Measurements from ENCODE around the gene RALGAPA2.

The RALGAPA2 gene

DNA sequence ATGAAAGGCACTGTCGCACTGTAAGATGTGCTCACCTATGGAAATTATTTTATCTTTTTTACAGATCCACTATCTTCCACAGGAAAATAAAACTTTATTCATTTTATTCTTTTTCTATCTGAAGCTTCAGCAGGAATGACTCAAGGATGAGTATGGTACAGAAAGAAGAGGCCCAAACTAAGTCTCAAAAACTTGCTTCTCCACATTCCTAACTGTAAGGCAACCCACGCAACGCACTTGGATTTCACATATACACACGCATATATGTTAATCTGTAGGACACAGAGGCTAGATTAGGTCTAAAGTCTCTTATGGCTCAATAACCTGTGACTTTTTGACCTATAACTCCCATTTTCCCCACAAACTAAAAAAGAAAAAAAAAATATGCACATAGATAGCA, 81.9 kb downstream of the RALGAPA2 start:
- DNase-seq (ENCODE audit: low spot score), result no peak

DNA sequence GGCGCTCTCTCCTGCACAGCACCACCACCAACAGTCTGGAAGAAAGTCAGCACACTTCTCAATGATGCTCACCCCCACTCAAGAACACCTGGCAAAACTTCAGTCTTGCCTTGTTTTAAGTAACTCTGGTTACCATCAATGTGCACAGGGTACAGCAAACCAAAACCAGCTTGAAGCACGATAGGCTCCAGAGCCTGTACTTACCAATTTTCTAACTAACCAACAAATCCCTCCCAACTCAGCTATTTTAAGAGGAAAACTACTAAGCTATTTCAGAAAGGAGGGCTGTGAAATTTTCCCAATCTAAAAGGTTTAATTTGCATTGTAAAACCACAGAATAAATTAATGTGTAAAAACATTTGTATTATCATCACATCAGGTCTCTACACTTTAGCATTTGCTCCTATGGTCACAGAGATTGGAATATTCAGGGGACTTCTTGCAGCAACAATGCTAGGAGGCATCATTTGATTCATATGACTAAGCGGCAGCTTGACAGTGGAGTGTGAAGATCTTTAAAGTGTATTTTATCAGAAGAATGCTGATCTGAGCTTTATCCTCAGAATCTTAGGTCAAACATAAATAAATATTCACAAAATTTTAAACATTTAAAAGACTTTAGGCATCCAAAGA, 82.8 kb downstream of the RALGAPA2 start:
- no peak for DNase-seq (ENCODE audit: low spot score)

DNA sequence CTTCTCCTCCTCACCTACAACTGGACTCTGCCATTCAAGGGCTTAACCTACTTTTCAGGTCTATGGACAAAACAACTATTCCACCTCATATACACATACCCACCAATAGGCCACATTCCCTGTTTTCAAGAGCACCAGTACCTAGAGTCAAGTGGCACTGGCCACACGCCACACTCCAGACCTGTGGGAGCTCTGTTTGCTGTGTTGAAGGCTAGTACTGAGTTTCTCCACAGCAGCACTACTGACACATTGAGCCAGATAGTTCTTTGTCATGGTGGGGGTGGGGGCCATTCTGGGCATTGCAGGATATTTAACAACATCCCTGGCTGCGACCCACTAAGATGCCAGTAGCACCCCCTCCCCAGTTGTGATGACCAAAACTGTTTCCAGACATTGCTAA, 84.1 kb downstream of the RALGAPA2 start:
- DNase-seq (ENCODE audit: low spot score), result no peak

DNA sequence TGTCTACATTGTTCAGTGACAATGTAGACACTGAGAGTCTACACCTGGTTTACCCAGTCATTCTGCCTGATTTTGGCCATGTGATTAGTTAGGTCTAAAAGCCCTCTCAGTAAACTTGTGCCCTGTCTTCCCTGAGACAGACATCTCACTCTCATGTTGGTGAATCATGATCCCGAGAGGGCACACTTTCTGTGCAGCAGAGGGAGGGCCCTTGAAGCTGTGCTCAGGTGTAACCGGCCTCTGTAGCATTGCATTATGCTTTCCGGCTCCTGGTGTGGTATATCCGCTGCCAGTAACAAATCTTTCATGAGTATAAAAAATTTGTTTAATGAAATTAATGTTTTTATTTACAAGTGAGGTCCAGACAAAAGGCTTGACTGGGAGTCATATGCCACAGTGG, 85.0 kb downstream of the RALGAPA2 start:
- no peak for DNase-seq (ENCODE audit: low spot score)

DNA sequence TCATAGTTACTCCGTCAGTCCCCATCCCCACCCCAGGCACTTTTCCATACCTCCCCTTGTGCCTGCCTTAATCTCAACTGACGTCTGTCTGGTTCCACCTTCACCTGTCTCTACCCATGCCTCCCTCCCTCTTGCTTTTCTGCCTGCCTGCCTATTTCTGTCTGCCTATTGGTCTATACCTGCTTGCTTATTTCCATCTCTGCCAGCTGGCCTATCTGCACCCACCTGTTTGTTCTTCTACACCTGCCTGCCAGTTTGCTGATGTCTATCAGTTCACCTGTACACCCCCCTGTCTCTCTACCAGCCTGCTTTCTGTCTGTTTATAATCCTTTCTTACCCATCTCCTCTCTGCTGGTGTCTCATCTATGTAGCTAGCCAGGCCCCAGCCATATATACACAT, 87.5 kb downstream of the RALGAPA2 start:
- no peak for DNase-seq (ENCODE audit: low spot score)

DNA sequence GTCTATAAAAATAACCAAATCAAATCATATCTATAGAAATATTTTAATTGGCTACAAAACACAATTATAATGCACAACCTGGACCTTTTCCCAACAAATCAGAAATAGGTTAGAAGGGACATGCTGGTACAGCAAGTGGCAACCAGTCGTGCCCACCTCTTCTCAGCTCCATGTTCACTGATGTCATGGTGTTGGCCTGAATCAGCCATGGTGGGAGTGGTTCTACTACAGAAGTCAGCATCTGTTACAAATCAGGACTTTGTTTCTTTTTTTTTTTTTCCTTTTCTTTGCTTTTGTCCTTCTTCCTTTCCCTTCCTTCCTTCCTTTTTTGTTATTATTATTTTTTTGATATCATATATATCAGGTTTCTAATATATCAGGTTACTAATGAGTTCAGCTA, 91.2 kb downstream of the RALGAPA2 start:
- DNase-seq (ENCODE audit: low spot score), result no peak

DNA sequence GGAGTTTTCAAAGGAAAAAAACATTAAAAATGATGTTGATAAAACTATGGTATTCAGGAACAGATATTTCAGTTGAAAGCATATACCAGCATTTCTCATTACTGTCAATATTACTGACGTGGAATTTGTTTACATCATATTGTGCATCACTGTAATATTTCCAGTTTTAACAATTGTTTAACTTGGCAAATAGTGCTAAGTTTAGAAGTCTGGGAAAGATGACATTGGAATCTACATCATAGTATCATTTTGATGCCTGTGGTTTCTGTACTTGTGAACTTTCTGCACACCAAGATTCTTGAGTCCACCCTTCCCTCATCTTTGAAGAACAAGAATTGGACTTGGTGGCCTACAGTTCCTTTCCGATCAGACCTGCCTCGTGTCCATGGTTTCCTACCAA, 98.1 kb downstream of the RALGAPA2 start:
- no peak for DNase-seq (ENCODE audit: low spot score)

DNA sequence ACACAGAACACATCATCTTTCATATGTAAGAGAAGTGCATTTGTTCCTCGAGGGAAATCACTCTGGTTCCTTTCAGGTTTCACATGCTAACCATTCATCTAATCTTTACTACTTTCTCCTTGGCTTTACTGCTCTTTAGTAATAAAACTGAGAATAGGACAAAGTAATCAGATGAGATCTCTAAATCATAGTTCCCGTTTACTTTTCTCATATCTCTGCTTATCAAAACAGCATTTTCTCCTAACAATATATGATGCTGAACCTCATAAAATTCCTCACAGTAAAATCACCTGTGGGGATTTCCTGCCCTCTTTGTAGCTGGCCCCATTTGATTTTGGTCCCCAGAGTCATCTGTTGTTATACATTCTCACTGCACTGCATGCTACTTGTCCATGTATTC, 100.2 kb downstream of the RALGAPA2 start:
- DNase-seq (ENCODE audit: low spot score), result no peak

DNA sequence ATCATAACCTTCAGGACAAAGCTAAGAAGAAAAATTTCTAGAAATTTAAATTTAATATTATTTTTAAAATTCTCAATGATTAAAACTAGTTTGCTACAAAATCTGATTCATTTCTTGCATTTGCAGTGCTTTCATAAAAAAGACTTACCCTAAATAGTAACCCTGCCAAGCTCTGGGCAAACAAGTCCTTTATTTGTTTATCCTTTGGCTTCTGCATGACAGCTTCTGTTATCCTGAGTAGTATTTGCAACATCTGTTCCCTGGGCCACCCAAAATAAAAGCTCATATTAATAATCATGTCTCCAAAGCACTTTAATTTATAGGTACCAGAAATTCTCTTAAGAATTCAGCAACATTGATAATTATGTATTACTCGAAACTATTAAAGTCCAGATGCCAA, 101.3 kb downstream of the RALGAPA2 start:
- DNase-seq (ENCODE audit: low spot score), result no peak

DNA sequence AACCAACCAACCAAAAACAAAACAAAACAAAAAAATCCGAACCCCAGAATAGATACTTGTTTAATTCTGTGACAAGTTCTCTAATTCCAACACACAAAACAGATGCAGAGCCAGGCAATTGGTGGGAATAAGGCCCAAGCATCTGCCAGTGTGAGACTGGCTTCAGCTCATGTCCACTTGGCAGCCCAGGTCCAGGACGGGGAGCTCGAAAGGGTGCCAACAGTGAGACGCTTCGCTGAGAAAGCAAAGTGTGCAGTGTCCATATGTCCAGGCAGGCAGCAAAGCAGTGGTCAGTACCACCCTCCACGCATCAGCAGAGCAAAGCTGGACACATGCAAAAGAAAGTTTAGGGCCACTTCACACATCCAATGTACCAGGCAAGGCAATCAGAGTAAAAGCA, 102.9 kb downstream of the RALGAPA2 start:
- no peak for DNase-seq (ENCODE audit: low spot score)

DNA sequence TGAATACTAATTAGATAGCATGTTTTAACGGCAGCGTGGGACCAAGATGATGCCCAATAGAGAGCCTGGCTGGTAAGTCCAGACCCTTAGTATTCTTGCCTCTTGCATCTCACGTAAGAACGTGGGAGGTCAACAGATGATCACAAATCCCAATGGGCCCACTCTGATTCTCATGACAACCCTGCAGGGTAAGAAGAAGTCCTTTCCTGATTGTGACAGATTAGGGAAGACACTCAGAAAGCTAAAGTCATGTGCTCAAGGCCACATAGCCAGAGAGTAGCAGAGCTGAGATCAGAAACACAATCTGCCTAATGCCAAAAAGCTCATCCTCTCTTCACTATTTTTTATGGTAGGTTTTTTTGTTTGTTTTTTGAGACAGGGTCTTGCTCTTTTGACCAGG, 103.8 kb downstream of the RALGAPA2 start:
- DNase-seq (ENCODE audit: low spot score), result no peak

DNA sequence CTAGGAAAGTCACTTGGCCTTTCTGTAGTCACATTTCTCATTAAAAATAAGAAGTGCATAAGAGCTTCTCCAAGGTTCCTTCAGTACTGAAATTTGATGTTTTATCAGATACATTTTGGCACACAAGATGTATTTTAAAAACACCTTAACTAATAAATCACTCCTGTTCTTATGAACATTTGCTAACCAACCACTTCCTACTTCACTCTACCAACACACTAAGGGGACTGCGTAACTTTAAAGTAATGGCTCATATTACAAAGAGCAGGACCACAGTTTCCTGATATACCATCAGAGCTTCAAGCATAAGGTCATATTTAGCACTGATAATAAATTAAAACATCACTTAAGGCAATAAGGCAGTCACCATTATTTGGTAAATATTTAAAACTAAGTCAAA, 104.4 kb downstream of the RALGAPA2 start:
- DNase-seq (ENCODE audit: low spot score), result no peak

DNA sequence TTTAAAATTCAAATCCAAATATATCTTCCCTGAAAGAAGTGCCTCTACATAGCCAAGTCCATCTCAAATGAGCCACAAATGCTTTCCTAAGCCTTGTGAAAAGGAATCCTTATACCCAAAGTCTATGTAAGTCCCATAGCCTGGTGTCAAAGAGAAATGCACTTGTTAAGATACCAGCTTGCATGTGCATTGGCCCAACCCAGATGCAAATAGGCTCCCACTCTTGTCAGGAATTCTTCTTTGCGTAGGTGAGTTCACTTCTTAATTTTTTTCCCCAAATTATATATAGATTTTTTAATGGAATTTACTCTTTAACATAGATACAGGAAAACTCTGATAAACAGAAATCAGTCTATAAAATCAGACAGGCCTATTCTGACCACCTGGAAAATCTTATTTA, 105.6 kb downstream of the RALGAPA2 start:
- peak; percentile 42 for DNase-seq (ENCODE audit: low spot score)

DNA sequence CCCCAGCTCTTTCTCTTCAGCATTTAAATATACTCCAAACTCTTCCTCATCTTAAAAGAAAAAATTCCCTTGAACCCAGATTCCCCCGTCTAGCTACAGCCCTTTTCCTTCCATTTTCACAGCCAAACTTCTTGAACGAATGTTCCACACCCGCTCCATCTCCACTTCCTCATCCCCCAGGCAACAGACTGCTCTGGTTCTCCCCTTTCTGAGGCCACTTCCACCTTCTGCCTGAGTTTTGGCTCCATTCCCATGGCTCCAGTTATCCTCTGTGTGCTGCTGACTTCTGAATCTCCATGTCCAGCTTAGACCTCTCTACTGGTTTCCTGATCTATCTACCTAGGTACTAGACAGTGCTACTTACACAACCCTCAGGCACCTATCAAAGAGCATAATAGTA, 106.4 kb downstream of the RALGAPA2 start:
- DNase-seq (ENCODE audit: low spot score), result no peak

DNA sequence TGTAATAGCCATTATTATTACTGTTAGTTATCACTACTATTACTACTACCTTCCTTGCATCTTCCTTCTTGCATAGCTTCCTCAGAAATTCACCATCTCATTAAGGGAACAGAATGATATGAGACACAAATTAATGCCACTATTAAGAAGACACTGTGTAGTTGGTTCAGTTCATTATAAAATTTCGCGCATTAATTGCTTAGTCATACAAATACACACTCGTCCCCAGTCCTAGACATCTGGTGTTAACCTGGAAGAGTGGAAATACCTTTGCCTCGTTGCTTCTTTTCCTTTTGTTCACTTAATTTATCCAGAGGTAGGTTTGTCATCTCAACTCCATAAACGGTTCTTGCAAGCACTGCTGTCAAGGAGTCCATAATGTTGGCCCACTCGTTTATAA, 107.5 kb downstream of the RALGAPA2 start:
- no peak for DNase-seq (ENCODE audit: low spot score)

DNA sequence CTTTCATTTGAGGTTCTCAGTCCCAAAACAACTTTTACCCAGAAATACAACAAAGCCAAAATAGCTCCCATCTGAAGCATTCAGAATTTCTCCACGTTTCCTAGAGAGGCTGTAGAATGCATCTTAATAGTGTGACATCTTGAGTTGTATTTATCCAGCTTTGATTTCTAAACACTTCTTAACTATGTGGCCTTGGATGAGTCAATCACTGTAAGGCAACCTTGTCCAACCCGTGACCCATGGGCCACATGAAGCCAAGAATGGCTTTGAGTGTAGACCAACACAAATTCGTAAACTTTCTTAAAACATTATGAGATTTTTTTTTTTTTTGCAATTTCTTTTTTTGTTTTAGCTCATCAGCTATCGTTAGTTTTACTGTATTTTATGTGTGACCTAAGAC, 108.1 kb downstream of the RALGAPA2 start:
- no peak for DNase-seq (ENCODE audit: low spot score)

DNA sequence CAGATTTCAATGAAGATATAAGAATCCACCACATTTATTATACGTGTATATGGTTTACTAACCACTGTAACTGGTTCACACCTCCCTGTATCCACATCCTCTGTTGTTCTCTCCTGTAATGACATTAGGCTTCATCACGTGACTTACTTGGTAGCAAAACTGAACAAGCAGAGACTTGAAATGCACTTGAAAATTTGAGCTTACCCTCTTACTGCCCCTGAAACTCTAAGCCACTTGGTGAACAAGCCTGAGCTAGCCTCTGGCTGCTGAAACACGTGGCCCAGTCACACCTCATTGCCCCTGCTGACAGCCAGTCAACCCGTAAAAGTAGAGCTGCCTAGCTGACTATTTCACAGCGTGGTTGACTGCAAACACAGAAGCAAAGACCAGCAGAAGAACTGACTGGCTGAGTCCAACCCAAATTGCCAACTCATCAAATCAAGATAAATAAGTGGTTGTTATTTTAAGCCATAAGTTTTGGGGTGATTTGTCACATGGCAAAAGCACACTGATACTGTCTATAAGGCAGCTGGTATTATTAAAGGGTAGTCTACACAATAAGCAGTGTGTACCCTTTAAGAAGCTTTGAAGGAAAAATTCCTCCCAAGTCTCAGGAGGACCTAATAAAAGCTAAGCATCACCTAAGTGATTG, 109.0 kb downstream of the RALGAPA2 start:
- DNase-seq (ENCODE audit: low spot score), result no peak

DNA sequence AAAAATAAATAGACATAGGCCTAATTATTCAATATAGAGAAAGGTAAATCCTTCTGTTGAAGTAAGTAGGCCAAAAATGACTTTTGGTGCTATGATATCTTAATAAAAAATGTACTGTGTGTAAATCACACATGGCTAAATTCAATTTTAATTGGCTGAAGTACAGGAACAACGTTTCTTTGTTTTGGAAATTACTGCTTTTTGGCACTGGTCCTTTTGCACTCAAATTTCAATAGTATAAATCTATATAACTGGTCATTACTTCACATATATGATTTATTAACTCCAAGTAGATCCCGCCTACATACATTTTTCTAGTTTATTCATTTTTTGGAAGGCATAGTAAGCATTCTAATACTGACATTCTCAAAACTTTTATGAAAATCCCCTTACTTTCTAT, 114.5 kb downstream of the RALGAPA2 start:
- DNase-seq (ENCODE audit: low spot score), result no peak

DNA sequence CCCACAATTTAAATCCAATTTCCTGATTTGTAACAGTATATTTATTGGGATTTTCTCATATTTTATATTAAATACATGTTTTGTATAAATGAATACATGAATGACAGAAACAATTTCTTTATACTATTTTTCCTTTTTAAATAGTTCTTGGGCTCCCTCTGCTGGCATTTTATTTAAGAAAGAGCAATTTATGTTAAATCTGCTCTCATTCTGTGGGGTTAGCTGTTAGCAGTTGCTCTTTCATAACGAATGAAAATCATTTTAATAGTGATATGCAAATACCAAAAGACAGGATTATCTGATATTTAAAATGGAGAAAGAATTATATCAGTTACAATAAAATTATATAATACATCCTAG, 118.3 kb downstream of the RALGAPA2 start:
- DNase-seq (ENCODE audit: low spot score), result peak; percentile 45

DNA sequence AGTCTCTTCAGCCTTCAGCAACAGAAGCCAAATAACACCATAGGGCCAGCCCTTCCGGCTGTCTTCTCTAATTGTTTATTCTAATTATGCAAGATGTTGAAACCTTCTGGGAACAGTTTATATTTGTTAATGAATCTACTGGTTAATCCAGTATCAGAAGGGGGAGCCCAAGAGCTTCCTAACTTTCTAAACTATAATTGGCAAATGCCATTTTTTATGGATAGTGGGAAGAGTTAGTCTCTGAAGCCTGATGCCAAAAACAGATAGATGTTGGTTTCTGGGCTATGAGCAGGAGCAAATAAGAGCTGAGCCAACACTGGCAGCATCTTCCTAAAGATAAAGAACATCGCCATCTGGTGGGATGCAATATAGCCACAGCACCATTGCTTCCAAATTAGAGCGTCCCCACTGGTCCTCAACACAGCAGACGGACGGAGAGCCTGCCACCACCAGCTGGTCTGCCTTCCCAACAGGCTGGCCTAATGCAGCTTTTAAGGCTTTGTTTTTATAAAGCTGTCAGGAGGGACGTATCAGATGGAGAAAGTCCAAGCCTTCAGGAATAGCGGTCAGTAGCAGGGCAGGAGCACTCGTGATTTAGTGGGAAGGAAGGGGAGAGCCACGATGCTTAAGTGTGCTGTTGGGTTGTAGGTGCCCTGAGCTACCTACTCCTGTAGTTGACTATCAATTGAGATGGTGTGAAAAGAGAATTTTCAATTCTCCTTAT, 118.8 kb downstream of the RALGAPA2 start:
- peak; percentile 43 for DNase-seq (ENCODE audit: low spot score)

DNA sequence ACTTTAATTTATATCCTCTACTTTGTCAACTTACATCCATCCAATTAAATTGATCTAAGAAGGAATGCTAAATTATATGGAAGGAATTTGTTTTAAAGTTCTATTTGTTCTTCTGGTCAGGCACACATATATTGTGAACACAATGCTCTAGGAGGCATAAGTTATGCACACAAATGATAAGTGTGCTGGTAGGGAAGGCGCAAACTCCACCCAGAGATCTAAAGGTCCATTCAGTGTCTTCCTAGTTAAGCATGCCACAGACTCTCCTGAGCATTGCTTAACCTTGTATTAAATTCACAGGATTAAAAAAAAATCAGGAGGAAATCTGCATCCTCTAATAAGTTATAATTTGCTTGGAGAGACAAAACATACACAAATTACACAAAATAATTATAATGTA, 127.3 kb downstream of the RALGAPA2 start:
- DNase-seq (ENCODE audit: low spot score), result no peak

DNA sequence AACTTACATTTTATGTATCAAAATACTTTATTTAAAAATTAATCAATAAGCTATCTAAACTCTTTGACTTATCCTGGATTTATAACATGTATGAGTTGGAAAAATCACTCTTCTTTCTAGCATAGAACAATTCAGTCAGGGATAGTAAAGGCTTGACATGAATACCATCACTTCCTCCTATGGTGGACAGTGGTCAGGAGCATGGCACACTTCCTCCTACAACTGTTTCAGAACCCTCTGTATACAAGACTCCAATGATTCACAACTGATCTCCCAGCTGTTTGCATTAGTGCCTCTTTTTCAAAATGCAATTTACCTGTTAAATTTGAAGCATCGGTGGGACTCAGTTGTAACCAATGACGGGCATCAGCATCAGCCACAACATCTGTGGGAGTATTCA, 129.7 kb downstream of the RALGAPA2 start:
- DNase-seq (ENCODE audit: low spot score), result no peak

DNA sequence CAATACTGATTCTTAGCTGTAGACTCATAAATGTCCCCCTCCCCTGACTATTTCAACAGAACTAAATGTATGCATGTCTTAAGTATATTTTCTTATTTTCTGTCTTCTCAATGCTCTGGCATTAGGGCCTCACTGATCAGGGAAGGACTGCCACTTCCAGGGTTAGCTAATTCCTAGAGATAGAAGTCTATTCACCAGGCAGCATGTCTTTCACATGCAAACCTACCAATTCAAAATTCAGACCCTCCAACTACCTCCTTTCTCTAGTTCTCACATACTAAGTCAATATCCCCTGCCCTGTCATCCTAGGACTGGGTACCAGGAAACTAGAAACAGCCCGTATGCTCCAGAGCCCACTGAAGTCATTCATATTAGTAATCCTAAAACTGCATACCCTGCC, 132.3 kb downstream of the RALGAPA2 start:
- DNase-seq (ENCODE audit: low spot score), result no peak

DNA sequence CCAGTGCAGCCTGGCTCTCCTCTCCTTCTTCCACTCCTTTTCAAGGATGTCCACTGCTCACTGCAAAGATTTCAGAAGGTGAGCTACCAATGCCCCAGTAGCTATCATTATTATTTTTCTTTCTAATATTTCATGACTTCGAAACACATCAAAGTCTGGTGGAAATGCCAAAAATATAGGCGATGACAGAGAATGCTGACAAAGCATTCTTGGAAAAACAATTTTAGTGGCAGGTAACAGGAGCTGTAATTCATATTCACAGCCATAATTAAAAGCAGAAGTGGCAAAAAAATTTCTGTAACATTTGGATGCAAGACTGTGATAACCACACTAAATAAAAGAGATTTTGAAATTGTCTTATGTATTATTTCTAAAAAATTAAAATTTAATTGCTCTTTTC, 133.6 kb downstream of the RALGAPA2 start:
- no peak for DNase-seq (ENCODE audit: low spot score)

All from putamen (tissue), 1 donor.